HAP-1 (cell line): ENCODE data around the gene PDE6A.
A peak's percentile ranks its signal among the peaks of the same experiment; 100 is the strongest.
"Not testable (repeated sequence)": the region's sequence is repeated elsewhere in the genome, so short reads cannot be mapped to it uniquely, and the experiment has no call there.

Experiments
- DNase-seq, 2 experiments: peaks; one replicate each; pipeline ENCODE4 v3.0.0-alpha.2; 2016 to 2020; ENCODE audit warnings: low spot score in 2 of 2
- H3K27me3 ChIP-seq: fragments of 250-450 bp; sonication (Bioruptor Pico); 2 replicates; pipeline ENCODE4 v1.5.1; 2020; ENCODE audit warnings: low read depth, mild to moderate bottlenecking, moderate library complexity
- H3K36me3 ChIP-seq: fragments of 250-450 bp; sonication (Bioruptor Pico); replicated peaks from 2 replicates; pipeline ENCODE4 v1.5.1; 2020; ENCODE audit warnings: mild to moderate bottlenecking
- H3K4me1 ChIP-seq: fragments of 250-450 bp; sonication (Bioruptor Pico); 2 replicates; pipeline ENCODE4 v1.5.1; 2020; ENCODE audit warnings: mild to moderate bottlenecking
- H3K4me3 ChIP-seq: fragments of 250-450 bp; sonication (Bioruptor Pico); 2 replicates; pipeline ENCODE4 v1.5.1; 2020; ENCODE audit warnings: mild to moderate bottlenecking, moderate library complexity
- H3K9me3 ChIP-seq: fragments of 250-450 bp; sonication (Bioruptor Pico); 2 replicates; pipeline ENCODE4 v1.5.1; 2020; ENCODE audit warnings: mild to moderate bottlenecking, moderate library complexity
- in situ Hi-C: fragments of 300-500 bp; cut with MboI; formaldehyde crosslinking; loops from 3 replicates; pipeline ENCODE4 v1.14.3; 2020; ENCODE audit warnings: low sequenced_read_pairs, inconsistent platforms, mixed read lengths

PDE6A gene

DNA sequence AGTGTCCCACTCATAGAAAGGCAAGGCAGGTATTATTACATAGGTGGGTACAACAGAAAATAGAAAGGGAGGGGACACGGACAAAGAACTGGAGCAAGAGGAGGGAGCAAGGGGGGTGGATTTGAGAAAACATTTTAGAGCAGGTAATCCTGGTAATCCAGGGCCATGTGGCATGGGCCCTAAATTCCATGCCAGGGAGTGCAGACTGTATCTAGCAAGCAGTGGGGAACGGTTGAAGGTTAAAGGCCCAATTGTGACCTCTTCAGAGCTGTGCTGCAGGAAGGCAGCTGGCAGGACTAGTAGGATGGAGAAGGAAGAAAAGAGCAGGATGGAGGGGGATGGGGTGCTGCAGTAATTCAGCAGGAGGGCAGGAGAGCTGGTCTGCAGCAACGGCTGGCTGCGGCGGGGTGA, 75.2 kb downstream of the PDE6A start:
- DNase-seq, result no peak
- H3K4me3 ChIP-seq, result no peak overlapping the region
- in situ Hi-C loops, result no loop called here
- no peaks in the 10 kb centered on the region for H3K4me1 ChIP-seq
- no peaks in the 10 kb centered on the region for H3K36me3 ChIP-seq
- no peaks in the 10 kb centered on the region for H3K27me3 ChIP-seq
- no peaks in the 10 kb centered on the region for H3K9me3 ChIP-seq

DNA sequence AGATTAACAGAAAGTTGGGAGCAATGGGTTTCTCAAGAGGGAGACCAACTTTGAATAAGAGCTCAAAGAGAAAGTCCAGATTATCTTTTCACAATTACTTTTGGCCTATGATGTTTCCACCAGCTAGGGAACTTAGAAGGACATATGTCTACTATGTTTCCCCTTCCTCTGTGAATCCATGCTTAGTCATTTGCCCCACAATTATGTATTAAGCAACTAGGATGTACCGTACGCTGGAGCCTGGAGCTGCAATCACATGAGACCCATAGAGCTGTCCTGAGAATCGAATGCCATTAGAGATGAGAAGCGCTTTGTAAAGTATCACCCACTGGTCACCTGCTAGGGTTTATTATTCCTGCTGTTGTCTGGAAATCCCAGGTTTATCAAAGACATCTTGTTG, 78.8 kb downstream of the PDE6A start:
- in situ Hi-C loops, result no loop called here
- H3K4me3 ChIP-seq, result no peak overlapping the region
- H3K36me3 ChIP-seq, result no peaks in the 10 kb centered on the region
- no peaks in the 10 kb centered on the region for H3K4me1 ChIP-seq
- H3K27me3 ChIP-seq, result no peaks in the 10 kb centered on the region
- no peaks in the 10 kb centered on the region for H3K9me3 ChIP-seq
- DNase-seq, result no peak

DNA sequence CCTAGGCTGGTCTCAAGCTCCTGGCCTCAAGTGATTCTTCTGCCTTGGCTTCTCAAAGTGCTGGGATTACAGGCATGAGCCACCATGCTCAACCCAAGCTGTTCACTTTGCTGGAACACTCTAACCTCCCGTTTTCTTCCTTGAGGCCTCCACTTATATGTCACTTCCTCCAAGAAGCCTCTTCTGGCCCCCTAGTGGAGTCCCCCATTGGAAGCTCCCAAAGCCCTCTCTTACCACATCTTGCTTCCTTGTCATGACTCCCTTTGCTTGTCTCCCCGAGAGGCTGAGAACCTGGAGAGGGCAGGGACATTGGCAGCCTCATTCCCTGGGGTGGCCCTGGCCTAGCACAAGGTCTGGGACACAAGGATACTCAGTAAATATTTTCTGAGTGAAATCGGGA, 80.8 kb downstream of the PDE6A start:
- no peak for DNase-seq
- Histone ChIP-seq H3K36me3 (no peaks in the 10 kb centered on the region), H3K4me1 (no peaks in the 10 kb centered on the region), H3K27me3 (no peaks in the 10 kb centered on the region), H3K9me3 (no peaks in the 10 kb centered on the region), H3K4me3 (no peak overlapping the region)
- in situ Hi-C loops, result no loop called here

DNA sequence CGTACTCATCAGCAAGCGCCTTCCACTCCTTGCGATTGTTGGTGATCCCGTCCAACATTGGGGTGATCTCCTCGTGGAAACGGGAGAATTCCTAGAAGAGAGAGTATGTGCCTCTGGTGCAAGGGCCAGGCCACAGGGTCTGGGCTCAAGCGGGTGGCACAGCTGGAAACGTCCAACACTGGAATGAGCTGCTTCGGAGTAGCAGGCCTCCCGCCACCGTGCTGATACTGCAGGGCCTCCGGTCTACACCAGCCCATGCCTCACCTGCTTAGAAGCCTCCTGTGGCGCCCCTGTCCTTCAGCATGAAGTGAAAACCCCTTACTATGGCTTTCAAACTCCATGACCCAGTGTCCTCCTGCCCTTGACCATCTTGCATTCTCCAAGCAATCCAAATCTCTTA, 81.4 kb downstream of the PDE6A start:
- in situ Hi-C loops, result no loop called here

DNA sequence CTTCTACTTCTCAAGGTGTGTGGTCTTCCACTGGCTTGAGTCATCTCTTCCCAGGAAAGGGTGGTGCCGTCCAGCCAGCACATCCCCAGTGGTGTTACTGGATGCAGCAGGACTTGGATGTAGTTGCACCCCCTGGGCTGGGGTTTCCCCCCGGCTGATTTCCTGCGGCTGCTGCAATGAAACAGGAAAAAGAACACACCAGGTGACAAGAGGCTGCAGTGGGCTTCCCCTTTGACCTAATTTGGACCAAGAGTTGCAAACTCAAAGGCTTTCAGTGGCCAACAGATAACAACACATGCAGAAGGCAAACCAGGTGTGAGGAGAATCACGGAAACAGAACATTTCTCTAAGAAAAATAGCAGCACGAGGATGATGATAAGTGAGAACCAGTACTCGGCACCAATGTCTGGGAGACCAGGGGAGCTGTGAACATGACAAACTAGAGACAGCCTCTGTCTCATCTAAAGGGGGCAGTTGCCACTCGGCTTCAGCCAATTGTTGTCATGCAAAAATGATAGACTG, 83.7 kb downstream of the PDE6A start:
- Histone ChIP-seq H3K27me3 (no peaks in the 10 kb centered on the region), H3K4me3 (no peak overlapping the region), H3K36me3 (no peaks in the 10 kb centered on the region), H3K4me1 (no peaks in the 10 kb centered on the region), H3K9me3 (no peaks in the 10 kb centered on the region)
- DNase-seq, result no peak
- in situ Hi-C loops, result no loop called here

More for the DNA sequence above, 81.4 kb downstream of the PDE6A start:
- no peaks in the 10 kb centered on the region for H3K4me1 ChIP-seq
- H3K36me3 ChIP-seq, result no peaks in the 10 kb centered on the region
- no peak for DNase-seq
- no peaks in the 10 kb centered on the region for H3K9me3 ChIP-seq
- no peak overlapping the region for H3K4me3 ChIP-seq
- H3K27me3 ChIP-seq, result no peaks in the 10 kb centered on the region

DNA sequence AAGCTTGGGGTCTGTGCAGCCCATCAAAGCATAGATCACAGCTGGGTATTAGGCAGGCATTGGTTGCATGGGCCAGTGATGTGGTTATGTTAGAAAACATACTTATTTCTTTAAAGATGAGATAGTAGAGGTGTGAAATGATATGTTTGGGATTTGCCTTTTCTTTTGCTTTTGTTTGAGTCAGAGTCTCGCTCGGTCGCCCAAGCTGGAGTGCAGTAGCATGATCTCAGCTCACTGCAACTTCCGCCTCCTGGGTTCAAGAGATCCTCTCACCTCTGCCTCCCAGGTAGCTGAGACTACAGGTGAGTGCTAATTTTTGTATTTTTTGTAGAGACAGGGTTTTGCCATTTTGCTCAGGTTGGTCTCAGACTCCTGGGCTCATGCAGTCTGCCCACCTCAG, 84.8 kb downstream of the PDE6A start:
- no peaks in the 10 kb centered on the region; the same call in 1 of the 2 replicates for H3K36me3 ChIP-seq
- no peaks in the 10 kb centered on the region for H3K9me3 ChIP-seq
- H3K27me3 ChIP-seq, result no peaks in the 10 kb centered on the region
- in situ Hi-C loops, result no loop called here
- H3K4me1 ChIP-seq, result no peaks in the 10 kb centered on the region
- DNase-seq, result no peak
- H3K4me3 ChIP-seq, result no peak overlapping the region

DNA sequence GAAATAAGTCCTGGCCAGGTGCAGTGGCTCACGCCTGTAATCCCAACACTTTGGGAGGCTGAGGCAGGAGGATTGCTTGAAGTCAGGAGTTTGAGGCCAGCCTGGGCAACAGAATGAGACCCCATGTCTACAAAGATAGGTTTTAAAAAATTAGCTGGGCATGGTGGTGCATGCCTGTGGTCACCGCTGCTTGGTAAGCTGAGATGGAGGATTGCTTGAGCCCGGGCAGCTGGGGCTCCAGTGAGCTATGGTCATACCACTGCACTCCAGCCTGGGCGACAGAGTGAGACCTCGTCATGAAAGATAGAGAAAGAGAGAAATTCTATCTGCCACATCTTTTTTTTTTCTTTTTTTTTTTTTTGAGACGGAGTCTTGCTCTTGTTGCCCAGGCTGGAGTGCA, 86.1 kb downstream of the PDE6A start:
- DNase-seq, H3K27me3 ChIP-seq, H3K9me3 ChIP-seq, H3K4me3 ChIP-seq, H3K4me1 ChIP-seq, in situ Hi-C loops, H3K36me3 ChIP-seq: not testable (repeated sequence)

DNA sequence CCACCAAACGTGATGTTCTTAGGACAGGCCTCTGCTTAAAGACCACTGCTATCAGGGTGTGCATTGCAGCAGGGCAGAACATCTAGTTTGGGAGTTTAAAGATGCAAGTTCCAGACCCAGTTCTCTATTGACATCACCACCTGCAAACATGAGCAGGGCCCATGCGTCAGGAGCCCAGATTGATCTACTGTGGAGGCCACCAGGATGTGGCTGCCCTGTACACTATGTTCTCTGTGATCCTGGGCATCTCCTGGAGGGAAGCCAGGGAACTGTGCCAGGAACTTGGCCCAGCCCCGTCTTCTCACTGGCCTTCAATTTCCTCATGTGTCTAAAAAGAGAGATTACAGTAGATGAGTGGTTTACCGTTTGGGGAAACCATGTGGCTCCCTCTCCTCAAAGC, 87.1 kb downstream of the PDE6A start:
- no peak for DNase-seq
- H3K4me3 ChIP-seq, result no peak overlapping the region
- H3K4me1 ChIP-seq, result no peaks in the 10 kb centered on the region
- in situ Hi-C loops, result no loop called here
- no peaks in the 10 kb centered on the region; the same call in 1 of the 2 replicates for H3K36me3 ChIP-seq
- H3K9me3 ChIP-seq, result no peaks in the 10 kb centered on the region
- H3K27me3 ChIP-seq, result no peaks in the 10 kb centered on the region

DNA sequence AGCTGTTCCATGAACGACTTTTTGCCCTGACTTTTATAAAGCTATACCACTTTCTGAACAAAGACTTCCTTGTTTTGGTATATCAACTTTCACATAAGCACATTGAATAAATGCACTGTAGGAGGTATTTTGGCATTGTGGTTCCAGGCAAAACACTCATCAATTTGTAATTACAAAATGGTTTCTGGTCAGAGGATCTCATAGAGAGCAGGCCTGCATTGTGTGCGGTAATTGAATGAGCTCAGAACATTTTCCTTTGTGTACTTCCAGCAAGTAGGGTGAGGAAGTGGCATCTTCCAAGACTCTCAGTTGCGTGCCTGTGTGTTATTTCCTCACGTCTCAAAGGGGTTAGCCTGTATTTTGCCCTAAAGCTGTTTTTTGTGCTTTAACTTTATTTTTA, 89.2 kb downstream of the PDE6A start:
- H3K9me3 ChIP-seq, result no peaks in the 10 kb centered on the region
- in situ Hi-C loops, result no loop called here

DNA sequence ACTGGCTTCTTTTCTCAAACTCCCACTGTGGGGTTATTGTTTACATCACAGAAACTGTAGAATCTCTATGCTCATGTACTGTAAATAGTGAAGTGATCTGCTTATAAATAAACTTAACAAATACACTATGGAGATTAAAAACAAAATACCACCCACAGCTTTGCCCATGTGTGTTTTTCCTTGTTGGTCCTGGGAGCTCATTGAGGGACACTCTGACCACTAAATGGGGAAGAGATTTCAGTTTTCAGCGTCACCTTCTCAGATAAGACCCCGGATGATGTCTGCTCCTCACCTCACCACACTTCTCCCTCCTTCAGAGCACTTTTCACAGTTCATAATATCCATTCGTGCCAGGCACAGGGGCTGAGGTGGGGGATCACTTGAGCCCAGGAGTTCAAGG, 89.7 kb downstream of the PDE6A start:
- DNase-seq, result no peak
- Histone ChIP-seq H3K4me1 (no peaks in the 10 kb centered on the region), H3K4me3 (no peak overlapping the region), H3K27me3 (no peaks in the 10 kb centered on the region), H3K36me3 (no peaks in the 10 kb centered on the region; the same call in 1 of the 2 replicates), H3K9me3 (no peaks in the 10 kb centered on the region)
- in situ Hi-C loops, result no loop called here

More for the DNA sequence above, 89.2 kb downstream of the PDE6A start:
- Histone ChIP-seq H3K4me1 (no peaks in the 10 kb centered on the region), H3K4me3 (no peak overlapping the region), H3K27me3 (no peaks in the 10 kb centered on the region), H3K36me3 (no peaks in the 10 kb centered on the region; the same call in 1 of the 2 replicates)
- DNase-seq, result no peak

DNA sequence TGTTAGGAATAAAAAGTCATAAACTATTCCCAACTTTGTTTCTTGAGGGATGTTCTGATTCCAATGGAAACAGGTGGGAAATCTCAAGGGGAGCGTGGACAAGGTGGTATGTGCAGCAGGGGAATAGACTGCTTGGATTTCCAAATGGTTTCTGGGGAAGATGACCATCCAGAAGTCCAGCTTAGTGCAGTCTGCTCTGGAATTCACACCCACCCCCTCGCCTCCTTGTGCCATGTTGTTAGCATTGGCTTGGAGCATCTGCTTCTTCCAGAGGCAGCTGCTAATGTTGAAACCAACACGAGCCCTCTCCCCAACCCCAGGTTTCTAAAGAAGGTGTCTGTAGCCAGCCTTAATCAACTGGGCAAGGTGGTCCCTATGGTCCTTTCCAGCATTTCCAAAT, 90.9 kb downstream of the PDE6A start:
- no peak for DNase-seq
- Histone ChIP-seq H3K4me3 (no peak overlapping the region), H3K27me3 (no peaks in the 10 kb centered on the region), H3K9me3 (no peaks in the 10 kb centered on the region), H3K36me3 (no peaks in the 10 kb centered on the region; the same call in 1 of the 2 replicates), H3K4me1 (no peaks in the 10 kb centered on the region)
- in situ Hi-C loops, result no loop called here

DNA sequence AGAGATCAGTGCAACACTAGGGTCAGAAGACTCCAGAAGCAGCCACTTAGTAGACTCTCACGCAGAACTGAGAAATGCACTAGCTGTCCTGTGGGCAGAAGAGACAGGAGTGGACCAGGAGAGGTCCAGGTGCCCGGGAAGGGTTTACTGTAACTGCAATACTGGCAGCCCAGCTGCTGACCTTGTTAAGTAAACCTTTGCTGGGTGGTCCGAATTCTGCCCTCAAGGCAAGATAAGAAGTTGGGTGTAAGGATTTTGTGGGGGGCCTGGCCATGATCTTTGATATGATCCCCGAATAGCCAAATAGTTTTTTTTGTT, 91.3 kb downstream of the PDE6A start:
- Histone ChIP-seq H3K36me3 (no peaks in the 10 kb centered on the region; the same call in 1 of the 2 replicates), H3K4me1 (no peaks in the 10 kb centered on the region), H3K4me3 (no peak overlapping the region), H3K9me3 (no peaks in the 10 kb centered on the region), H3K27me3 (no peaks in the 10 kb centered on the region)
- in situ Hi-C loops, result no loop called here
- DNase-seq, result no peak

DNA sequence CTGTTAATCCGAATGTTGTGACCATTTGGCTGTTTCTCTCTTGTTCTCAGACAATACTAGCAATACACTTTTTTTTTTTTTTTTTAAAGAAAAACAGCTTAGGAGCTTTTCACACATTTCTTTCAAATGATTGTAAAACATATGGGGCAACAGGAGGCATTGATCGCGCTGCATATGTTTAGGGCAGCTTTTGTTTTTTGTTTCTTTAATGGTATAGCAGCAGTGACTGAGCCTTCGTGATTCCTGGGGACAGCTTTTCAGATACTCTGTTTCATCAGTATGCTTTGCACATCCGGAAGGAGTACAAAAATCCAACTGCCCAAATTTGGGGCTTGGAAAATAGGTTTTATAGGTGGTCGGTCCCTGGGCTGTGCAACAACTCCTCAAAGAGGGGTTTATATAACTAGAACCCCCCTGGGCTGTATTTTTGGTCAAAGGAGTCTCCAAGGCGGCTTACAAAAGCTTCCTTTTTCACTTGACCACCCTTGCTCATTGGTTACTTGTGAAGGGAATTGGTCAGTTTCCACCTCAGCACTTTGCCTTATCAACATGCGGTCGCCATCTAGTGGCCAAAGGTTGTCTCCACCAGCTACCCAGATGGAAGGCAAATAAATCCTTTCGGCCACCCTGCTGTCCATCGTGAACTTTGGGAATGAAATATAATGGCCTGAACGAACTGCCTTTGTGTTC, 91.8 kb downstream of the PDE6A start:
- DNase-seq, result peak; percentile 64 to 84

DNA sequence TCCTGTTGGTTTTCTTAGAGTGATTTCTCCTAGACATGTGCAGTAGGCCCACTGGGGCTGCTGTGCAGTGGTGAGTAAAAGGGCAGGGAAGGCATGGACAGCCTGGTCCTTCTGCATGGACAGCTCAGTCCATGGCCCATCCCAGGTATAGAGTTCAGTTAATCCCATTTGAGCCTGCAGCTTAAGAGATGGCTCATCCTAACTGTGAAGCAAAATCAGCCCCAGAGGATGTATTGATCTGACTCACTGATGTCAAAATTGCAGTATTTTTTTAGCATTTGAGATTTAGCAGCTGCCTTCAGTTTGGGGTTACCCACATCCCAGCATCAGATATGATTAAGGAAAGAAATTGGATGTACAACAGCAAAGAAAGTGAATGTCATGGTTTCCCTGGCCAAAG, 93.4 kb downstream of the PDE6A start:
- Histone ChIP-seq H3K27me3 (no peaks in the 10 kb centered on the region), H3K4me3 (no peak overlapping the region), H3K36me3 (peaks cover 3% of the 10 kb centered on the region), H3K9me3 (no peaks in the 10 kb centered on the region), H3K4me1 (no peaks in the 10 kb centered on the region)
- no peak for DNase-seq
- in situ Hi-C loops, result no loop called here

More for the DNA sequence above, 91.8 kb downstream of the PDE6A start:
- in situ Hi-C loops, result no loop called here
- no peaks in the 10 kb centered on the region; the same call in none of the 2 replicates for H3K36me3 ChIP-seq
- H3K4me1 ChIP-seq, result no peaks in the 10 kb centered on the region
- H3K27me3 ChIP-seq, result no peaks in the 10 kb centered on the region
- H3K4me3 ChIP-seq, result no peak overlapping the region
- no peaks in the 10 kb centered on the region for H3K9me3 ChIP-seq
